HepG2 (cell line): Measurements from ENCODE around the gene ATG4B. TPM values are rescaled to one million over a fixed set of nuclear protein-coding genes. Genes with fewer than 3 reads are reported as not detected.
A peak's percentile ranks its signal among the peaks of the same experiment; 100 is the strongest.

ENCODE experiments used
- AHDC1 ChIP-seq: sonication (generic); formaldehyde crosslinking; IDR thresholded peaks from 2 replicates; pipeline ENCODE4 v1.5.1; 2020; ENCODE audit warnings: mild to moderate bottlenecking, missing genetic modification reagents, borderline replicate concordance
- ARHGAP35 ChIP-seq: sonication (generic); formaldehyde crosslinking; IDR thresholded peaks from 2 replicates; pipeline ENCODE4 v1.9.0; 2022; ENCODE audit warnings: mild to moderate bottlenecking, inconsistent platforms, moderate library complexity, missing genetic modification reagents, borderline replicate concordance
- CREBL2 ChIP-seq: sonication (generic); formaldehyde crosslinking; IDR thresholded peaks from 2 replicates; pipeline ENCODE4 v1.8.1; 2023; ENCODE audit warnings: missing genetic modification reagents, mild to moderate bottlenecking, borderline replicate concordance
- E2F1 ChIP-seq: sonication (generic); formaldehyde crosslinking; IDR thresholded peaks from 2 replicates; pipeline ENCODE4 v1.5.0; 2020; ENCODE audit warnings: missing genetic modification reagents
- FOXK2 ChIP-seq: fragments of 450-650 bp; IDR thresholded peaks from 2 replicates; pipeline ENCODE4 v1.6.1; 2016
- HES4 ChIP-seq: sonication (generic); formaldehyde crosslinking; IDR thresholded peaks from 2 replicates; pipeline ENCODE4 v1.9.0; 2021; ENCODE audit warnings: mild to moderate bottlenecking, missing genetic modification reagents, borderline replicate concordance
- HMGXB3 ChIP-seq: sonication (generic); formaldehyde crosslinking; IDR thresholded peaks from 2 replicates; pipeline ENCODE4 v1.4.0; 2020; ENCODE audit warnings: missing genetic modification reagents, borderline replicate concordance
- HOMEZ ChIP-seq: IDR thresholded peaks from 2 replicates; pipeline ENCODE4 v1.6.1; 2016; ENCODE audit warnings: low read depth
- ISX ChIP-seq: sonication (generic); formaldehyde crosslinking; conservative IDR thresholded peaks from 2 replicates; pipeline ENCODE4 v1.5.0; 2020; ENCODE audit warnings: missing genetic modification reagents
- MBNL3 ChIP-seq: fragments of 250-450 bp; sonication (Bioruptor Pico); conservative IDR thresholded peaks from 2 replicates; pipeline ENCODE4 v1.8.0; 2022; ENCODE audit warnings: mild to moderate bottlenecking, inconsistent platforms
- PHF20 ChIP-seq: sonication (generic); formaldehyde crosslinking; IDR thresholded peaks from 2 replicates; pipeline ENCODE4 v1.5.0; 2020; ENCODE audit warnings: mild to moderate bottlenecking, missing genetic modification reagents
- SNAPC2 ChIP-seq: sonication (generic); formaldehyde crosslinking; IDR thresholded peaks from 2 replicates; pipeline ENCODE4 v1.8.1; 2022; ENCODE audit warnings: mild to moderate bottlenecking, missing genetic modification reagents
- ZNF143 ChIP-seq: sonication (generic); formaldehyde crosslinking; IDR thresholded peaks from 2 replicates; pipeline ENCODE4 v1.4.0; 2020; ENCODE audit warnings: missing genetic modification reagents
- ZNF414 ChIP-seq: sonication (generic); formaldehyde crosslinking; IDR thresholded peaks from 2 replicates; pipeline ENCODE4 v1.5.0; 2020; ENCODE audit warnings: missing genetic modification reagents
- polyA plus RNA-seq, 8 experiments: library from polyadenylated mRNA; depleted of rRNA in 3 of 8; stranded (reverse) in 7 of 8; unstranded in 1 of 8; fragments of >200 nt; fragmentation: Illumina TruSeq in 4 of 8; extraction: Trizol in 4 of 8; gene quantifications; 2 replicates each; pipeline versions ENCODE4 v1.2.1 to v1.2.3, GENCODE V29; 2011 to 2016; ENCODE audit warnings: low read depth in 4 of 8, missing spikeins in 1 of 8, mixed read lengths in 1 of 8; ENCODE audit not compliant: insufficient read depth in 1 of 8
- total RNA-seq, 5 experiments: library from RNA; depleted of rRNA; stranded (reverse); fragments of >200 nt; fragmentation: Illumina TruSeq; extraction: Trizol; gene quantifications; 2 replicates each; pipeline ENCODE4 v1.2.3, GENCODE V29; 2016; ENCODE audit warnings: low read depth in 1 of 5

ATG4B gene
- total and polyA plus RNA-seq, 2 of the 13 experiments (the other 11 are each of a cell fraction or from before 2014, with no cell fraction given) = 95.5 to 239 TPM

- TF ChIP-seq AHDC1 (CRISPR knock-in tag) (no peak), HES4 (peak; percentile 76), FOXK2 (no peak), MBNL3 (CRISPR knock-in tag) (no peak), PHF20 (CRISPR knock-in tag) (peak; percentile 93), HOMEZ (CRISPR knock-in tag) (no peak; the same call in 1 of the 2 replicates), ZNF414 (peak; percentile 74; the same call in 1 of the 2 replicates), ISX (CRISPR knock-in tag) (no peak), HMGXB3 (CRISPR knock-in tag) (peak; percentile 90; the same call in 1 of the 2 replicates), ZNF143 (peak; percentile 72), CREBL2 (0 out of 2 replicates have a peak, but pooled peaks have one; percentile 18), ARHGAP35 (peak; percentile 78), E2F1 (CRISPR knock-in tag) (peak; percentile 87), SNAPC2 (CRISPR knock-in tag) (peak; percentile 59; the same call in 1 of the 2 replicates)
These were observed at the start of gene ATG4B, which contains the start of gene THAP4 (continued) for GRCh38 chr2:241637018-241637794.
